ENCODE measurements around the gene BDKRB2.

The BDKRB2 gene

DNA sequence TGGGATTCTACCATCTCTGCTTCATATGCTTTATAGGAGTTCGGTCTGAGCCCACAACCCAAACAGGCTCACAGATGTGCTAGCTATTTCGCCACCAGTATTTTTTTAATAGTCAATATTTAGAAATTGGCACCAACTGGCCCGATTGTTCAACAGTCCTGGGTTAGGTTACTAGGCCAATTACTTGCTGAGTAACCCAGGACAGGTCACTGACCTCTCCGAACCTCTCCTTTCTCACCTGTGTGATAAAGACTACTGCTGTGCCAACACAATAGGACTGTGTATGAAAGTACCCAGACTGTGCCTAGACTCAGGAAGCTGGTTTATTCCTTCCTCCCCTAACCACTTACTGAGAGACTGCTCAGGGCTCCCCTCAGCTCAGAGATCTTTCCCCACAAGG, 8.3 kb downstream of the BDKRB2 start:
- Histone ChIP-seq H3K4me3 (ENCODE audit: low read depth in 1 of 2, low read length in 2 of 2) (no peak overlapping the region), H3K9ac (ENCODE audit: low read depth, low read length) (no peak overlapping the region), H4K20me1 (ENCODE audit: insufficient read depth, low read length) (no peaks in the 10 kb centered on the region), H3K27me3 (ENCODE audit: insufficient read depth, low read length, poor library complexity) (peaks cover 15% of the 10 kb centered on the region), H3K79me2 (ENCODE audit: insufficient read depth, low read length) (no peaks in the 10 kb centered on the region), H3K36me3 (ENCODE audit: insufficient read depth, low read length) (no peaks in the 10 kb centered on the region), H3K27ac (ENCODE audit: low read length) (no peak overlapping the region), H3K4me2 (ENCODE audit: insufficient read depth, low read length) (no peak overlapping the region), H2AFZ (ENCODE audit: low read depth, low read length) (no peak overlapping the region), H3K9me3 (ENCODE audit: insufficient read depth, low read length, severe bottlenecking) (no peaks in the 10 kb centered on the region), H3K4me1 (ENCODE audit: insufficient read depth, low read length) (no peaks in the 10 kb centered on the region)
- no peak for ATAC-seq (ENCODE audit: insufficient read depth, low read depth)
- no peak for DNase-seq
- no peak for TF ChIP-seq EZH2 (IDR thresholded peaks at IDR 0.05; ENCODE audit: borderline replicate concordance, low read depth, low read length, severe bottlenecking)
- TF ChIP-seq, protein P1, sequence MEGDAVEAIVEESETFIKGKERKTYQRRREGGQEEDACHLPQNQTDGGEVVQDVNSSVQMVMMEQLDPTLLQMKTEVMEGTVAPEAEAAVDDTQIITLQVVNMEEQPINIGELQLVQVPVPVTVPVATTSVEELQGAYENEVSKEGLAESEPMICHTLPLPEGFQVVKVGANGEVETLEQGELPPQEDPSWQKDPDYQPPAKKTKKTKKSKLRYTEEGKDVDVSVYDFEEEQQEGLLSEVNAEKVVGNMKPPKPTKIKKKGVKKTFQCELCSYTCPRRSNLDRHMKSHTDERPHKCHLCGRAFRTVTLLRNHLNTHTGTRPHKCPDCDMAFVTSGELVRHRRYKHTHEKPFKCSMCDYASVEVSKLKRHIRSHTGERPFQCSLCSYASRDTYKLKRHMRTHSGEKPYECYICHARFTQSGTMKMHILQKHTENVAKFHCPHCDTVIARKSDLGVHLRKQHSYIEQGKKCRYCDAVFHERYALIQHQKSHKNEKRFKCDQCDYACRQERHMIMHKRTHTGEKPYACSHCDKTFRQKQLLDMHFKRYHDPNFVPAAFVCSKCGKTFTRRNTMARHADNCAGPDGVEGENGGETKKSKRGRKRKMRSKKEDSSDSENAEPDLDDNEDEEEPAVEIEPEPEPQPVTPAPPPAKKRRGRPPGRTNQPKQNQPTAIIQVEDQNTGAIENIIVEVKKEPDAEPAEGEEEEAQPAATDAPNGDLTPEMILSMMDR (IDR thresholded peaks at IDR 0.05; ENCODE audit: borderline replicate concordance, extremely low read depth, low read length, poor library complexity, severe bottlenecking), result no peak

DNA sequence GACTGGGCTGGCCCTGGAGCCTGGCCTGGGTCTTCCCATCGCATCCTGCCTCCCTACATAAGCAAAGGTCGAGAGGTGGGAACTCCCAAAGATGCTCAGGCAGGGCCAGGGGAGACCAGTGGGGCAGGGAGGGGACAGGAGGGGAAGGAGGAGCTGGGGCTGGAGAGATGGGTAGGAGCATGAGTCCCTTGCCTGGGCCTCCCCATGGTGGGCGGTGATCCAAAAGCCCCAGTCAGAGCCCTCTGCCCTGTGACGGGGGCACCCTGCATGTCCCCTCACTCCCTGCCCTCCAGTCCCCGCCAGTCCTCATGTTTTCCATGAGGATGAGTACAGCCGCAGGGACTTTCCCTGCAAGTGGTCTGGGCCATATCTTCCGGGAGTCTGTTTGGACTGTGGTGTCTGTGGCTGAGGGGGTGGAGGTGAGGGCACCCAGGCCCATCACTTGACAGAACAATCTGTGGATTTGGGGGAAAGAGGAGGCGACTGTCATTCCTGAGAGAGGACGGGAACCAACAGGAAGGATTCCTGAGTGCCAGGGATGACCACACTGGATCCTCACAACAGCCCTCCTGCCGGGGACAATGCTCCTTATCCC, 9.3 kb downstream of the BDKRB2 start:
- H3K9ac ChIP-seq (ENCODE audit: low read depth, low read length), result no peak overlapping the region
- H4K20me1 ChIP-seq (ENCODE audit: insufficient read depth, low read length), result no peaks in the 10 kb centered on the region
- H3K4me1 ChIP-seq (ENCODE audit: insufficient read depth, low read length), result no peaks in the 10 kb centered on the region
- no peaks in the 10 kb centered on the region for H3K9me3 ChIP-seq (ENCODE audit: insufficient read depth, low read length, severe bottlenecking)
- DNase-seq (no peak), ATAC-seq (ENCODE audit: insufficient read depth, low read depth) (no peak)
- H2AFZ ChIP-seq (ENCODE audit: low read depth, low read length), result no peak overlapping the region
- H3K27ac ChIP-seq (ENCODE audit: low read length), result no peak overlapping the region
- H3K4me2 ChIP-seq (ENCODE audit: insufficient read depth, low read length), result no peak overlapping the region
- no peaks in the 10 kb centered on the region for H3K79me2 ChIP-seq (ENCODE audit: insufficient read depth, low read length)
- H3K36me3 ChIP-seq (ENCODE audit: insufficient read depth, low read length), result no peaks in the 10 kb centered on the region
- no peak overlapping the region for H3K4me3 ChIP-seq (ENCODE audit: low read depth in 1 of 2, low read length in 2 of 2)
- H3K27me3 ChIP-seq (ENCODE audit: insufficient read depth, low read length, poor library complexity), result peaks cover 6% of the 10 kb centered on the region
- no peak for TF ChIP-seq EZH2 (IDR thresholded peaks at IDR 0.05; ENCODE audit: borderline replicate concordance, low read depth, low read length, severe bottlenecking)
- TF ChIP-seq, protein P1 (IDR thresholded peaks at IDR 0.05; ENCODE audit: borderline replicate concordance, extremely low read depth, low read length, poor library complexity, severe bottlenecking), result no peak

DNA sequence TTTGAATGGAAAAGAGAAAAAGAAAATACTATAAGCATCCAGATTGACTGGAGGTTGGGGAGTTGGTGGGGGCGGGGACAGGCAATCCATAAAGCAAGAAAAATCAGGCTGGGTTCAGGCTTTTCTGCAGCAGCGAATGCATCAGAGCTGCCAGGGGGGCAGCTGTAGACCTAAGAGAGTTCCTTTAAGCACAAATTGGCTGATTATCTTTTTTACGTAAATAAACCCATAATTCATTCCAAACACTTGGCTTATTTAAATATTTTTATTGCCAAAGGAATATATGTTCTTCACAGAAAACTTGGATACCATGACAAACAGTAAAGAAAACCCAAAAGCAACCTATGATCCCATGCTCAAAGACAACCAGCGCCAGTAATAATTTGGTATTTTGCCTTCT, 10.2 kb downstream of the BDKRB2 start:
- Histone ChIP-seq H3K36me3 (ENCODE audit: insufficient read depth, low read length) (no peaks in the 10 kb centered on the region), H3K4me3 (ENCODE audit: low read depth in 1 of 2, low read length in 2 of 2) (no peak overlapping the region), H3K79me2 (ENCODE audit: insufficient read depth, low read length) (no peaks in the 10 kb centered on the region), H3K4me2 (ENCODE audit: insufficient read depth, low read length) (no peak overlapping the region), H3K9ac (ENCODE audit: low read depth, low read length) (no peak overlapping the region), H3K4me1 (ENCODE audit: insufficient read depth, low read length) (no peaks in the 10 kb centered on the region), H2AFZ (ENCODE audit: low read depth, low read length) (no peak overlapping the region), H4K20me1 (ENCODE audit: insufficient read depth, low read length) (no peaks in the 10 kb centered on the region), H3K9me3 (ENCODE audit: insufficient read depth, low read length, severe bottlenecking) (no peaks in the 10 kb centered on the region), H3K27ac (ENCODE audit: low read length) (no peak overlapping the region), H3K27me3 (ENCODE audit: insufficient read depth, low read length, poor library complexity) (peaks cover 4% of the 10 kb centered on the region)
- DNase-seq, result no peak
- TF ChIP-seq, protein P1 (IDR thresholded peaks at IDR 0.05; ENCODE audit: borderline replicate concordance, extremely low read depth, low read length, poor library complexity, severe bottlenecking), result no peak
- no peak for TF ChIP-seq EZH2 (IDR thresholded peaks at IDR 0.05; ENCODE audit: borderline replicate concordance, low read depth, low read length, severe bottlenecking)
- ATAC-seq (ENCODE audit: insufficient read depth, low read depth), result no peak
